C1 segment of cervical spinal cord (tissue), 14 donors: ENCODE measurements around the gene GOLT1A.

Source experiments
- DNase-seq, 14 donors: peaks; one replicate each; lab custom pipeline; 2025; lab: John Stamatoyannopoulos, UW

Gene GOLT1A

DNA sequence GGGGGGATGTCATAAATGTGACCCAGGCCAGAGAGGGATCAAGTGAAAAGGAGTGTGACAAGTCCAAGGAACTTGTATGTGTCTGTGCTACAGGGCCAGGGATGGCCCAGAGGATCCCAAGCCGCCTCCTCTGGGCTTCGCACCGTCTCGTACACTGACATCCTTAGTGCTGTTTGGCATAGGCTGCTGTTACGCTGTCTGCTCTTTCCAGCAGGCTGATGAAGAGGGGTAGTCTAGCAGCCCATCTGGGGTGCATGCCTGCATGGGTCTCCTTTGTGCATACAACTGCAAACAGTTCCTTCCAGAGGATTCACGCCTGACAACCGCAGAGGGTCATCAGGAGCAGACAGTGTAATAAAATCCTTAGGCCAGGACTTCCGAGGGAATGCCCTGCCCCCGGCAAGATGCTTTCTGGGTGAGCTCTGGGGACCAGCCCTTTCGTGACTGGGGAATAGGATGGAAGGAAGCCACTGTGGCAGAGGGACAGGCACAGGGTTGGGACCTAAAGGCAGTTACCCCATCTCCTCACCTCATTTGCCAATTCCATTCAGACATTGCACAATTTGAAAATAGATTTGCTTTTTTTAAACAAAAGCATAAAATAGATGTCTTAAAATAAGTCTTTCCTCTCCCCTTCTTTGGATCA, 6.3 kb upstream of the GOLT1A start:
- DNase-seq = no peak

- no peak for DNase-seq
Measured at GRCh38 chr1:204218552-204218951, 4.8 kb upstream of the GOLT1A start.

DNA sequence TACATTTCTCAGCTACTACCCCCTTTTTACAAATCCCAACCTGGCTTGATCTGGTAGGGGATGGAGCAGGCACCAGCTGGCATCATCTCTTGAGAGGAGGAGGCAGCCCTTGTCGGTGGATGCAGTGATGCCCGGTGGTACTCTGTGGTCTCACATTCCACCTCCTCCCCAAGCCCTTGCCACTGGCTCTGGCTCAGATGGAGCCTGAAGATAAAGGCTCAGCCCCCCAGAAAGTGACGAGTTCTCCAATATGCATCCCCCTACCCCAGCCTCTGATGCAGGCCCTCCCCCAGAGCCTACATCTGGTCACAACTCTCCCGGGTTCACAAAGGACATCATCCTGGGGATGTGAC, 3.8 kb upstream of the GOLT1A start:
- no peak for DNase-seq

DNA sequence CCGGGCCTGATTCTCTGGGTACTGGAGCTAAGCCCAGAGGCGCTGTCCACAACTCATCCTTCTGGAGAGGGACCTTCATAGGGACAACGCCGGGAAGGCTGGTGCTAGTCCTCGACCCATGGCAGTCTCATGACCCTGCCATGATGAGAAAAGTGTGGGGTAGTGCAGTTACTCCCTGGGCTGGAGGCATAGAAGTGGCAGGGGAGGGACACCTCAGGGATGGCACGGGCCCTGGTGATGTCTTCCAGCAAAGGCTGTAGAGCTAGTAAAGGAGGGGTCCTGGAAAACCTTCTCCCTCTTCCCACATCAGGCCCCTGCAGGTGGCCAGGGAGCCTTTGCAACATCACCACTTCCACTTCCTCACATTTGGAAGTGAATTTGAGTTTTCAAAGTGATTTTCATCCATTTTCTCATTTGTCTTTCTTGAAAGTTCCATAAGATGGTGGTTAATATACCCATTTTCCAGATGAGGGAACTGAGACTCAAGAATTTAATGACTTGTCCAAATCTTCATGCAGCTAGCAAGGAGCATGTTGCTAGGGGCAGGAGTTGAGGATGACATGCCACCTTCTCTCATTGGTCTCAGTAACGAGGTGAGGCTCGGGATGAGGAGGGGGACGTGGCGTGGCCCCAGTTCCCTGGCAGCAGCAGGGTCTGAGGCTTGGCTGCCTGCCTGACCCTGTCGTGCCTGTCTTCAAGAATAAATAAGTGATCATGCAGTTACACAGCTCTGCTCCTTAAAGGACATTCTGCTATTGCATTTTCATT, 3.3 kb upstream of the GOLT1A start:
- DNase-seq = no peak

DNA sequence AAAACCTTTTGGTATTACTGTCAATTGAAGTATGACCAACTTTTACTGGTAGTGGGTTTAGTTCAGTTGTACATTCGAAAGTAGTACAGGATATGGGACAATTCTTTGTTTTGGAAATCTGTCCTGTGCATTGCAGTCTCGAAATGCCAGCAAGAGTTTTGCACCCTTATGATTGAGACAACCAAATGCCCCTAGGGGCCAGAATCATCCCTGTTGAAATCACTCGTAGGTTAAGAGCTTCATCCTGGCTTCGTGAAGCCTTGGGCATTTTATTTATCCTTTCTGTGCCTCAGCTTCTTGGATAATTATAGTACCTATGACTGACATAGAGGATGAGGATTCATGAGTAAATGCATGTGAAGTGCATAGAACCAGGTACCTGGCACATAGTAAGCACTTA, 2.4 kb upstream of the GOLT1A start:
- DNase-seq = no peak

DNA sequence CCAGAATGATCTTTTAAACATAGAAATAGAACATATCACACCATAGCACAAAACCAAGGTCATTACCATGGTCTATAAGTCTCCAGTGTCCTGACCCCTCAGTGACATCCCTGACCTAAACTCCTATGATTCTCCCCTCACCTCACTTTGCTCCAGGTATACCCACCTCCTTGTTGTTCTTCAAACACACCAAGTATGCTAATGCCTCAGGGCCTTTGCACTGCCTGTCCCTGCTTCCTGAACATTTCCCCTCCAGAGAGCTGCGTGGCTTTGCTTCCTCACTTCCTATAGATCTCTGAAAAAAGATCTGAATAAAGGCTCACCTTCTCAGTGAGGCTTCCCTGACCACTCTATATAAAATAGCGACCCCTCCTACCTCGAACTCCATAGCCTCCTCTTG, 1.1 kb downstream of the GOLT1A start:
- DNase-seq = no peak

DNA sequence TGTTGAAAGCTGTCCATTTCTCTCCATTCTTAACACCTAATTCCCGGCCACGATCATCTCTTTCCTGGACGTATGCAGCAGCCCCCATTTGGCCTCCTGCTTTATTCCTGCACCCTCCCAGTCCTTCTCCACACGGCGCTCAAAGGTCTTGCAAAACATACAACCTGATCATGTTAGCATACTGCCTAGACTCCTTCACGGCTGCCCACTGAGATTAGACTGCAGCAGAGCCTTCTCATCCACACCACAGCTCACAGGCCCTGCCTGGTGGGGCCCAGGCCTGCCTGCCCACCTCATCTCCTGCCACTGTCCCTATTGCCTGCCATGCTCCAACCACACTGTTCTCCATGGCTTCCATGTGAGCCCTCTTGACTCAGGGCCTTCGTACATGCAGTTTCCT, 2.7 kb downstream of the GOLT1A start:
- no peak for DNase-seq

DNA sequence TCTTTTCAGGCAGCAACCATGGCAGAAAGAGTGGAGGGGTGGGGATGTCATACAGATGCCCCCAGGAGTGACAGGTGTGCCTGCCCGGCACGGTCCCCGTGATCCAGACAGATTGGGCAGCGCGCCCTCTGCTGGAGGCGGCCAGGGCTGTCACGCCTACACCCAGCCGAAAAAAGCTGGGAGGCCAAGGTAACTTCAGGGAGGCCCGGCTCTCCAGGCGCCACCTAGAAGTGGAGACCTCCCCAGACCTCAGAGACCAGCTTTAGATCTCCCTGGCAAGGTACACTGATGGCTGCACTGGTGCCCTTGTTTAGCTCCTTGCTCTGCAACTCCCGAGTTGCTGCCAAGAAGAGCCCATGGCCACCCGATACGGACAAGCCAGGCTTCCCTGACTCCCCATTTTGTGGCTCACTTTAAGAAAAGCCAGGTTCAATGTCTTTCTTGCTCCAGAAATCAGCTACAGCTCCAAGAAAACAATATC, 6.6 kb downstream of the GOLT1A start:
- peak in 9 of 14 donors; percentile 9 to 58 (median 18) for DNase-seq

DNA sequence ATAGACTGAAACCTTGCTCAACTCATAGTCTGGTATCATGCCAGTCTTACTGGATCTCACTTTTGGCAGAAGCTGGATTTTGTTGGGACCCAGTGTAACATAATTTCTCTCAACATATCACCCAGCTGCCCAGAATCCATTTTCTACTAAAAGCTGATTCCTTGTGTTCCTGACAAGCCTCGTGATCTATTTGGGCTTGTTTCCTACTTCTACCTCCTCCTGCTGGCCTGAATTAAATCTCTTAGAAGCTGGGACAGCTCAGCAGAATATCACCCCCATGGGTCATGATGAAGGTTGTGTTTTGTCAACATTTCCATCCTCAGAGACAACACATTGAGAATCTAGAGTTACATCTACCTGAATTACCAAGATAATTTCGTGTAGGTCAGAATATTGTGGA, 7.7 kb downstream of the GOLT1A start:
- no peak for DNase-seq

- DNase-seq = no peak
Measured at GRCh38 chr1:204205486-204205885, 8.3 kb downstream of the GOLT1A start.

GRCh38 chr1:204204944-204205343, 8.8 kb downstream of the GOLT1A start:
- no peak for DNase-seq

GRCh38 chr1:204203206-204203767, 10.5 kb downstream of the GOLT1A start:
- no peak for DNase-seq

- no peak for DNase-seq
Measured at GRCh38 chr1:204202481-204202880, 11.3 kb downstream of the GOLT1A start.

GRCh38 chr1:204201348-204202040, 12.3 kb downstream of the GOLT1A start:
- DNase-seq = no peak

- DNase-seq = no peak
Measured at GRCh38 chr1:204199579-204199978, 14.2 kb downstream of the GOLT1A start.

DNA sequence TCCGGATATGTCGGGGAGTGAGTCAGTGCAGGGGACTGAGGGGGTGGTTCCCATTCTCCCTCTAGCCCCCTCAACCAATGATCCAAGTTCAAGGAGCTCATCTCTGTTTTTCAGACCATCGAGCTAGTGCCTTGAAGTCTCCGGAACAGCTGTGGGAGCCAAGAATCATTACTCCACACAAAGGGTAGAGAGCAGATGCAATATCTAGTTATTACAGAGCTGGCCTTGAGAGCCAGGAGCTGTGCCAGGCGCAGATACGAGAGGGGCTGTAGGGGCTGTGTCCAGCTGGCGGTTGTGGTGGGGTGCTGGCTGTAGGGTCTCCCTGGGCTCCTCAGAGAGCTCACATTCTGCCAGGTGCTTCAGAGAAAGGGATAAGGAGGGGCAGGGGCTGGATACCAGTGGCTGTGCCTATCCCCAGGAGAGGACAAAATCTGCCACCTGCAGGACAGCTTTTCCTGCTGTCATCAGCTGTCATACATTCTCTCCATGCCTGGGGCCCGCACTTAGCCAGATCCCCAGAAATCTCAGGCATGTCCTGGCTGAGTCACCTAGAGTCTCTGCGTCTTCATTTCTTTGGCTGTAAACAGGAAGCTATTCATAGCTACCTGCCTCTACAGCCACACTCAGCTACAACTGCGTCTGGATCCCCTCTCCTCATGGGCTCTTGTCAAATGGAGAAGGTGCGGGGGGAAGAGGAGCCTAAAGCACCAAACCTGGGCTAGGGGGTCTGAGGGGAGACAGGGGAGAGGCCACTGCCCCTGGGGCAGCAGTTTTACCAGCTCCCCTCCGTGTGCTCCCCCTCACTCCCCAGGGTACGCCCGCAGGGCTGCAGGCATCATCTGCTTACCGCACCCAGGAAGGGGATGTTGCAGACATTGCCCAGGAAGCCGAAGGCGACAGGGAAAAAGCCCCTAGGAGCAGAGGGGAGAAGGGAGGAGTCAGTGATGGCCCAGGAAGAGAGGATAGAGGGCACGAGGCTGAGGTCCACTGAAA, 15.1 kb downstream of the GOLT1A start:
- no peak for DNase-seq

DNA sequence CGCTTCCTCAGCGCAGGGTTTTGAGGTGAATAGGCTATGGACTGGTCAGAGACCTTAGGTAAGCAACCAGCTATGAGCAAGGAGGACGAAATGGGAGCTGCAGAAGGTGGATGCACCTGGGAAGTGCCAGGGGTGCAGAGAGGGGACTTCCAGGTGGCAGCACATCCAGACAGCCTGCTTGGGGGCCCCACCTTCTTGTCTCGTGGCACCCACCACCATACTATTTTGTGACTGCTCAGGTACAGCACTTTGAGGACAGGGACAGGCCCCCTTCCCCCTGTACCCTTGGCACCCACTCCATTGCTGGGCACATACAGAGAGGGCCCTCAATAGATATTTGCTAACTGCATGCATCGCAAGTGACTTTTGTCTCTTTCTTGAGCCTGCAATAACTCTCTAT, 16.7 kb downstream of the GOLT1A start:
- DNase-seq = no peak

DNA sequence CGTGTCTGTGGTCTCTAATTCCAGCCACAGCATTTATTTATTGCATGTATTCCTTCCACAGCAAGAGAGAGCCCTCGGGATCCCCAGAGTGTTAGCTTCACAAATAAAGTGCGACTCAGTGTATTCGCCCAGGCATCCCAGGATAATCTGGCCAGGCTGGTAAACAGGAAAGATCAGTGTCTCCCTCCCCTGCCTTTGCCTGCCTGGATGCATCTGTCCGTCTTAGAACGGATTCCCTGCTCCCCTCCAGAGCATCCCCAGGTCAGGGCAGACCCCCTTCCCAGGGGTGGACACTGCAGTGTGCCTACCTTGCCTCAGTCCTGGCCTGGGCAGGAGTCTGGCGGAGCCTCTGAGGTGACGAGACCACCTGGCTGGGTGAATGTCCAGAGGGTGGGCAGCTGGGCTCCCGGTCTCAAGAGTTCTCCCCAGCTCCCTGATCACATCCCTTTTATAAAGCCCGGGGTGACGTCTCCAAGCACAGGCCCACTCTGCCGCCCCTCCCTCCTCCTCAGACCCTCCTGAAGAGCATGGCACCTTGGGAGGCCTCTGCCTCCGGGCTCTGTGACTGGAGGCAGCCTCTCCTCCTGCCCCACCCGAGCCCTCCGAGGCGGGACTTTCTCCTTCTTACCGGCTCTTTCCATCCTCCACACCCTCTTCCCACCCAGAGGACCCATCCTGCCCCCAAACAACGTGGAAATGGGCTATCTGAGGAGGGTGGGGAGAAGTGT, 17.6 kb downstream of the GOLT1A start, which contains the start of gene KISS1:
Gene KISS1, minus strand, starts transcription at position 424 of the 728 bp plus-strand sequence. CDS start 3,615 bp downstream, outside the sequence.
- DNase-seq = no peak

DNA sequence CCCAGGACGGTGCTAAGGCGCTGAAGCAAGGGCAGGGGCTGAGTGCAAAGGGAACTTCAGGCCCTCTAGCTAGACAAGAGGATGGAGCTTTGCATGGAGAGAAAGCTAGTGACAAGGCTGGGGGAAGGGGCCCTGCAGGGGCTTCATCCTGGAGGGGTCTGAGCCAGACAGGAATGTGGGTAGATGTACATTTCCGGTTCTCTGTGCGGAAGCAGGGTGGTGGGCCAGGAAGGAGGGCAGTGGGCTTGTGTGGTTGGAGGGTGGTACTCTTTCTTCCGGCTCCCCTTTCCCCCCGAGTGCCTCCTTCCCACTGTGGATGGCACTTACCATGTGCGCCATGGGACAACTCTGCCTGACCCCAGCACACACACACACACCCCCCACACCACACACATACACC, 19.0 kb downstream of the GOLT1A start:
- DNase-seq = no peak

DNA sequence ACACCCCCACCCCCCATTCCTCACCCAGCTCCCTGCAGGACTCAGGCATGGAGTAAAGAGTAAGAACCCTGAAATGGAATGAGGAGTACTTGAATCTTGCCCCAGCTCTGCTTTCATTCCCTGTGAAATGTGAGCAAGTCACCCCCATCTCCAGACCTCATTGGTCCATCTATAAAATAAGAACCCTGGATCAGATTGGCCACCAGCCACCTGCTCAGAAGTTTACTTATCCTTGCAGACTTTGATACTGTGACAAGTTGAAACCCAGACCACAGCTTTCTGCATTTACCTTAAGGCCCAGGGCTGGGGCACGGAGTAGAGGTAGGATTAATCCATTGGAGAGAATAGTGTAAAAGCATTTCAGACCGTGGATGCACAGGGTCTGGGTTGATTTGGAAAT, 19.7 kb downstream of the GOLT1A start:
- no peak for DNase-seq
